GM19099 (cell line): ENCODE measurements around the gene PKNOX2.

Experiments used
- POLR2A ChIP-seq: IDR thresholded peaks from 3 replicates; pipeline ENCODE4 v1.6.1; 2011; ENCODE audit warnings: low read depth; ENCODE audit not compliant: insufficient read length; ENCODE audit errors: extremely low read depth

PKNOX2 gene

DNA sequence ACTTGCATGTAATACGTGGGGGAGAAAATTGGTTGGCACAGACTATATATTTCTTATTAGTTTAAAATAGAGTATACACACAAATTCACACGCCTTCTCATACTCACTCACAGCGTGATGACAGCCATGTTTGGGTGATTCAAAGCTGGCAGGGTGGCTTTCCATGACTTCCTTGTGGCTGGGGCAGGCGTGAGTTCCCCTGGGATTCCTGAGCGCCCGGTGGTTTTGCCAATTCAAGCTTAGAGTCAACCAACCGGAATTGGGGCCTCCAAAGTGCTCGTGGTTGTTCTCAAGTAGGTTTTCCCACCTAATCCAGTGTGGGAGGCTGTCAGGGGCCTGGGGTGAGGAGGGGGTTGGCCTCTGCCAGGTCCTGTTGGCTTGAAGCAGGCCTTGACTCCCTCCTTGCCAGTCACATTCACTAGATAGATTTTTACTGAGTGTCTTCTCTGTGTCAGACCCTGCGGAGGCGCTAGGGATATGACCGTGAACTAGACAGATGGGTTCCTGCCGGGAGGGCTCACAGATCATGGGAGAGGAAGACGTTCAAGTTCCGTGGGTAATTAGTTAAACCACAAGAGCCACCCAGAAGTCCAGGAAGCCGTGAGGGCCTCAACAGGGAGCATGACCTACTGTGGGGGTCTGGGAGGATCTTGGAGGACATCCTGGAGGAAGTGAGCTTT, 11.5 kb downstream of the PKNOX2 start:
- TF ChIP-seq POLR2A, result no peak

DNA sequence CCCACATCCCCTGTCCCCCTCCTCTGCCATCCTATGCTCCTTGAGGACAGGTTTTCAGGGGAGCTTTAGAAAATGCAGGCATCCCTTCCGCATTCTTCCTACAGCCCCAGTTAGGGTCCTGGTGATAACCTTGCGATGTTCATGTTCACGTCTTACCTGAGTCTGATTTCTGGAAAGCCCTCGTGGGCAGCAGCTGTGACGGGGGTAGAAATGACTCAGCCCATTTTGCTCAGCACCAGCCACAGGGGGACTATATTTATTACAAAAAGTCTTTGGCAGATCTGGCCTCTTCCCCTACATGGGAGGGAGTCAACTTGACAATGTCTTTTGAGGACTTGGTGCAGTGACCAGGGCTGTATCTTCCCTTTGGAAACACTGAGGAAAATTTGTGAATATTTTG, 12.3 kb downstream of the PKNOX2 start:
- no peak for TF ChIP-seq POLR2A

DNA sequence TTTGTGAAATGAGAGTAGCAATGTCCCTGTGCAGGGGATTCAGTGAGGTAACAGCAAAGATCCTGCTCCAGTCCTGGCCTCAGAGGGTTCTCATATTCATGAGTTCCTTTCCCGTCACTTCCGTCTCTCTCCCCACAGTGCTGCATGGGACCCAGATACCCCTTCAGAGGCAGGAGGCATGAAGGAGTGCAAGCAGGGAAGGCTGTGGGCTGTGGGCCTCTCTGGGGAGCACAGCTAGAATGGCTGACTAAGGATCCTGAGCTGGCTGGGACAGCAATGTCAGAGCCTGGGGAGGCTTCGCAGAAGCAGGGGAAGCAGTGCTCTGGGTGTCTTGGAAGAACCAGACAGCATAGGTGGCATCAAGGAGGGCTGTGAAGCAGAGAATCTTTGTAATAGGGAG, 13.0 kb downstream of the PKNOX2 start:
- no peak for TF ChIP-seq POLR2A

DNA sequence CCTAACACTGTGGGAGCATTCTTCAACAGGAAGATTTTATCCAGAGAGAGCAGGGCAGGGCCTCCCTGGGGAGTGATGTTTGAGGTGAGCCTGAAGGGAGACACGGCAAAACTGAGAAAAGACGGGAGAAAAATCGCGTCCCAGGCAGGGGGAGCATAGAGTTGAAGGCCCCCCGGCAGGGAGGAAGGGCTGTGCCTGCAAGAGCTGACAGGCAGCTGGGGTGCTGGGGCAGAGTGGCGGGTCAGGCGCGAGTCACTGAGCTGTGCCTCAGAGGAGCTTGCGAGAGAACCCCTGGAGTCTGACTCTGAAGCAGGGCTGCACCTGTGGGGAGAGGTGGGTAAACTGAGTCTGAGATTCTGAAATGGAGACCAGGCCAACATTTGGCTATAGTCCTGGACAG, 14.8 kb downstream of the PKNOX2 start:
- no peak for TF ChIP-seq POLR2A

DNA sequence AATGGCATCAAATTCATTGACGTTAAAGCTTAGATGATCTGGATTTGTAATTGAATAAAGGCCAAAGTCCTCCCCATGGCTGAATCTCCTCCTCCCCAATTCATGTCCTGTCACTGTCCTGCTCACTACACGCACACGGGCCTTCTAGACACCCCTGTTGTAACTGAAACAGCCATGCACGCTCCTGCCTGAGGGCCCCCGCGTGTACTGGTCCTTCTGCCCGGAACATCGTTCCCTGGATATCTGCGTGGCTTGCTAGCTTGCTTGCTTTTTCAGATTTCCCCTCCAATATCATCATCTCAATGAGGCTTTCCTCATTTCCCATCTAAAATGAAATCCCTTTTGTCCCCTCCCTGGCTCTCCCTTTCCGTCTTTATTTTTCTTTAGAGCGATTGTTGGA, 15.3 kb downstream of the PKNOX2 start:
- no peak for TF ChIP-seq POLR2A

DNA sequence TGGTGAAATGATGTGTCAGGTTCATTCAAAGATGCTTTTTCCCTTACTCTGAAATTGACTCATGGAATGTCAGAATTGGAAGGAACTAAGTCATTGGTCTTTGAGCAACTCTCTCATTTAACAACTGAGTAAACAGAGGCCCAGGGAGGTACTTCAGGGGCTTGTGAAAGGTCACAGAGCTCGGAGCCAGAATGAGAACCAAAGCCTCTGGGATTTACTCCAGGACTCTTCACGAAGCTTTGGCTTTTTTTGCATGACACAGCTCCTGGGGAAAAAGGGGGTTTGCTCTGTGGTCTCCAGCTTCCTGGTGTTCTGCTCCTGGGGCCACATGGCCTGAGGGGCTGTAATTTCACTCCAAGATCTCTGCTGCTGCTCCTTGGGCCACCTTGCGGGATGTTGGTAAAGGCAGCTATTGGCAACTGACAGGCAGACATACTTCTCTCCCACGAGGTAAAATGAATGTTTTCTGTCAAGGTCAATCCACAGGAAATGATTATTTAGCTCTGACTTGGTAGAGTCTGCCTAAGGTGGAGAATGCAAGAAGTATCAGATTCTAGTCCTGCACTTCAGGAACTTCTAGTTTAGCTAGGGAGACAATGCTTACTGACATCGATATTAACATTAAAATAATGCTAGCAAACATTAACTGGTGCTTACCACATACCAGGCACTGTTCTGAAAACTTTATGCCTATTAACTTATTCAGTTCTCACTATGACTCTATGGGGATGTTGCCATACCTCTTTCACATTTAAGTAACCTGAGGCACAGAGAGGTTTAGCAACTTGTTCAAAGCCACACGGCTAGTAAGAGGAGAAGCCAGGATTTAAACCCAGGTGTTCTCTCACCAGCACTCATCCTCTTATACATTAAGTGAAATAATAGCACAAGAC, 16.1 kb downstream of the PKNOX2 start:
- TF ChIP-seq POLR2A, result no peak

DNA sequence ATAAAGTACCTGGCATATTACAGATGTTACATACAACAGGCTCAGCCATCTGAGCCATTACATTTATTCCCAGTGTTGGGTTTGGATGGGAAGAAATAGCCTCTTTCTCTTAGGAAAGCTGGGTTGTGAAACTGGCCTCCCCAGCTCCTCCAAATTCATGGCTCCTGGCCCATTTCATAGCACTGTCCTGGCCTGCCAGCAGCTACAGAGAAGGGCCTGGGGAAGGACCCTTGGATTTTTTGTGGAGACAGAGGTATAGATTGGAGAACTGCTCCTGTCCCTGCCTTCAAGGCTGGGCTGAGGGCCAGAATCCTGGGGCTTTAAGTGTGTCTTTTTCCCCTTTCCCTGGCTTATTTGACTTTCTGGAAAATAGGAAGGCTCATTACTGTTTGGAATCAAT, 18.0 kb downstream of the PKNOX2 start:
- no peak for TF ChIP-seq POLR2A

DNA sequence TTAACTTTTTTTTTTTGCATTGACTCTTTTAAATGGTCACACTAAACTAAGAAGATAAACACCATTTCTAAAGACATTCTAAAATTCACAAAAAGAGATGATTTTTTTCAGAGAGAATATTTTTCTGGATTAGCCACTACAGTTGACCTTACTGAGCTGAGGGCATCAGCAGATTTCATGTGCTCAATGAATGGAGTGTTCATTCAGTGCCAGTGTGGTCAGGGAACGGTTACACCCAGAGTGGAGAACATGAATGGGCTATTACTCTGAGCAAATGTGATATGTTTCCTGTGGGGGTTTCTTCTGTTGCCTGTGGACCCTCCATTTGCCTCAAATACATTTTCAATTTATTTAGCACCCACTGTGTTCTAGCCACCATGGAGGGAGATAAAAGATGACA, 19.1 kb downstream of the PKNOX2 start:
- no peak for TF ChIP-seq POLR2A

DNA sequence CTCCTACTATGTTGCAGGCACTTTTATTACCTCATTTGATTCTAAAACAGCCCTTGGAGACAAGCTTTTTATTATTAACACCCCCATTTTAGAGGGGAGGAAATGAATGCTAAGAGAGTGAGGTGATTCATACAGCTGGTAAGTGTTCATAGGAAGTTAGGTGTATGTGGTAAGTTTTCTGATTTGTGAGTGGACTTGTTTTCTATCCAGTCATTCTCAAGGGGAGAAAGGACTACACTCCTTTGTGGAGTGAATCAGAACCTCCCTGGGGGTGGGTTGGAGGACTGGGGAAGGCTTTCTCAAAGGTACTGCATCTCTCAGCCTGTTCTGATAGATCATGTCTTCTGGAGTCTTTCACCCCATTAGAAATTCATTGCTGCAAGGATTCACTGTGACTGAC, 23.5 kb downstream of the PKNOX2 start:
- no peak for TF ChIP-seq POLR2A

DNA sequence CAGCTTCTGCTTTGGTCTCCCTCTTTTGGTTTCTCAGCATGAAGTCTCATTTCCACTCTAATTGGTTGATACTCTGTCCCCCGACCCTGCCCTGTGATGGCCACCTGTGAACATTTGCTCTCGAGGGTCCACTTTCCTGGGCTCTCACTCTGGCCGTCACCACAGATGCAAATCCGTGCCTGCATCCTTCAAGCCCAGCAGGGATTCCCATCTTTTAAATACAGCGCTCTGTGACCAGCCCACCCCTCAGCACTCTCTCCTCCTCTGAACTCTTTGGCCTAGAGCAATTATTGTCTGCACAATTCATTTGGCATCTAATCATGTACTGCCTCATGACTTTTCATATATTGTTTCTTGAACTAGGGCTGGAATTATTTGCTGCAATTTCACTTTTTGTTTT, 26.0 kb downstream of the PKNOX2 start:
- no peak for TF ChIP-seq POLR2A

DNA sequence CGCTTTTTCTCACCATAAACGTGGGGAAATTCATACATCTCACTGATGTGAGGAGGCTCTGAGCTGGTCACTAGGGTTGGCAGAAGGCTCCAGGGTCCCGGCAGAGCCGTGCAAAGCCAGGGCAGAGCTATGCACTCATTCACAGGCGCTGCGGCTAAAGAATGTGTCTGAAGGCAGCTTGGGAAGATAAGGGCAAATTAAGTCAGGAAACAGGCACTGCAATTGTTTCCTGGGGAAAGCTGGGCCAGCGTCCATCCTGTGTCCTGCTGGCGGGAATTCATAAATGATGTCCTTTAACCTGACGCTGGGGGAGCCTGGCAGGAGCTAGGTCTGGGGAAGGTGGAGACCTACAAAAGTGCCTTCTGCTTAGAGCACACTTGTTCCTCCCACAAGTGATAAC, 27.6 kb downstream of the PKNOX2 start:
- TF ChIP-seq POLR2A, result no peak

DNA sequence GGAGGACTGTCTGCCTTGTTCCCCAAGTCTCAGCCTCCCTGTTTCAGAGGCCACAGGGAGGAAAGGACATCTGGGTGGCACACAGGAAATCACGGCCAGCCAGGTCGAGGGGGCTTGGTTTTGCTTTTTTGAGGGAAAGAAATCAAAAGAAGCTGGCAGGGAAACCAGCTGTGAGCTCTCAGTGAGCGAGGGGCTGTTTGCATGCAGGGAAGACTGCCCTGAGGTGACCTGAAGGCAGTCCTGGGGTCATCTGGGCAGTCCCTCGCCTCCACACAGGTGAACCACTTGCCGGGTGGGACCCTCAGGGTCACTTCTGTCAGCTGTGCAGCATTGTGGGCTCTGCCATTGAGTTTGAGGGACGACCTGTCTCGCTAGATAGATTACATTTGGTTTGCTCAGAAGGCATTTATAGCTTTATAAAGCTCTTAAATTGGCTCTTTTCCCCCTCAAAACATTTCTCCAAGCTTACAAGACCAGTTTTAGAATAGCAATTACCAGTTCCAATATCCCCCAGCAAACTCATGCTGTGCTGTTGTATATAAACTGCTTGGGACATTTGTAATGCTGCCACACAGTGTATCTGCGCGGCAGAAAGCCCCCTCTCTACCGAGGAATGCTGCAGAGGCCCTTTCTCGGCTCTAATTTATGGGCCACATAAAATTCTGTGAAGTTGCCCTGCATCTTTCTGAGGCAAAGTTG, 28.3 kb downstream of the PKNOX2 start:
- no peak for TF ChIP-seq POLR2A

DNA sequence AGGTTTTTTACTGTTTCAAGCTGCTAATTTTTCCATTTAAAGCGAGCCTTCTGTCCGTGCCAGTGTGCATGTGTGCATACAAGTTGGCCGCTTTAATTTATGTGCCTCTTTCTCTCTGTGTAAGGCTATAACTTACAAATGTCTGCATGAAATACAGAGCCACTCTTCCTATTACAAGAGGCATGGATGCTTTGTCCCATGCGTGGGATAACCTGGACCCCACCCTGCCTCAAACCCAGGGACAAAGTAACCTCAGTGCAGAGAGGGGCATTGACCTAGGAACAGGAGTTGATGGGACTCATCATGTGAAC, 28.8 kb downstream of the PKNOX2 start:
- TF ChIP-seq POLR2A, result no peak

DNA sequence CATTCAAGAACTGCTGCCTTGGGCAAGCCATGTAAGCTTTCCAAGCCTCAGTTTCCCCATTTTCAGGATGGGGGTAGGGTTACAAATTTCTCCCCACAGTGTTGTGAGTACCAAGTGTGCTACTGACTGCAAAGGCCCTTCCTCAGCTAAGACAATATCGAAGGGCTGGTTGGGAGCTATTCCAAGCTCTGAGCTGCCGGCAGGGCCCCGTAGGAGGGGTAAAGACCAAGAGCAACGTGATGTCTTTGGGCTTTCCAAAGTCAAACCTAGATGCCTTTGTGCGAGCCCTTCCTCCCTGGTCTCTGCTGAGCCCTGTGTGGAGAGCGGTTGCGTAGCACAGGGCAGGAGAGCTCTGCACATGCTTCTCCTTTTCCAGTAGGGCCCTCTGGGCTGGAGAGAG, 29.3 kb downstream of the PKNOX2 start:
- TF ChIP-seq POLR2A, result no peak

DNA sequence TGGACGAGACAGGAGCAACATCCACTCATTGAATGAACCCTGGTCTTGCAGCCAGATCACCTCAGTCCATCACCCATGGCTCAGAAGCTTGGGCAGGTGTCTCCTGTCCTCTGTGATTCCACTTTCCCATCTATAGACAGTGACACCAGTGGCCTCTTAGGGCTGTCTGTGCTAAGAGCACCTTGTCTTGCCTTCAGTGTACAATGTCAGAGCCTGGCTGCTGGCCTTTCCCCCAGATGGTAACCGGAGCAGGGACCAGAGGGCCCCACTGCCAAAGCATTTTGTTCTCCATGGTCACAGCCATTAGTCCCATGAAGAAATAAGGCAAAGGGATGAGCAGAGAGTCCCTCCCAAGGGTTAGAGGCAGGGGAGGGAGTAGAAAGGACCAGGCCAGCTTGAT, 35.4 kb downstream of the PKNOX2 start:
- TF ChIP-seq POLR2A, result no peak

DNA sequence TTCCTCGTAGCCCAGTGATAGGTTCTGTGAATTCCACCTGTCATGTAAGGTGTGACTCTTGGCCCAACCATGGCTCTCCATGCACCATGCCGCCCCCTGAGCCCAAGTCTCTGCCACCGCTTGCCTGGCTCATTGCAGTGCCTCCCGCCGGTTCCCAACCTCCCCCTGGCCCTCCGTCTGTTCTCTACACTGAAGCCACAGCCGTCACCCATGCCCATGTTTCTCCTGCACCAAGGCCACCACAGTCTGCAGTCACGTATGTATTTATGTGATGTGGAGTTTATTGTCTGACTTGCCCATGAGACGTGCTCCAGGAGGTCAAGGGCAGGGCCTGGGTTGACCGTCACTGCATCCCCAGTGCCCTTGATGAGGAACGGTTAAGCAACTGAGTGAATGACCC, 35.9 kb downstream of the PKNOX2 start:
- no peak for TF ChIP-seq POLR2A
